HG03095 (cell line): Measurements from ENCODE around the gene PAK4.

ENCODE experiments used
- ATAC-seq: cut with Tn5 transposase; IDR thresholded peaks from one replicate; pipeline ENCODE4 v1.9.1; 2021; ENCODE audit warnings: moderate library complexity; ENCODE audit not compliant: unreplicated experiment

Gene PAK4

GRCh38 chr19:39177736-39178135, 52.1 kb downstream of the PAK4 start:
- ATAC-seq: no peak

GRCh38 chr19:39178296-39179006, 52.9 kb downstream of the PAK4 start:
- ATAC-seq: no peak

- ATAC-seq: no peak
Measured at GRCh38 chr19:39179754-39180153, 54.2 kb downstream of the PAK4 start.

GRCh38 chr19:39180749-39181148, 55.2 kb downstream of the PAK4 start:
- no peak for ATAC-seq

- no peak for ATAC-seq
Measured at GRCh38 chr19:39181500-39182173, 56.1 kb downstream of the PAK4 start.

- no peak for ATAC-seq
Measured at GRCh38 chr19:39182174-39182505, 56.6 kb downstream of the PAK4 start.

- ATAC-seq: no peak
Measured at GRCh38 chr19:39183104-39183503, 57.5 kb downstream of the PAK4 start.

- ATAC-seq: no peak
Measured at GRCh38 chr19:39186391-39186790, 60.8 kb downstream of the PAK4 start.

GRCh38 chr19:39187552-39187943, 62.0 kb downstream of the PAK4 start:
- no peak for ATAC-seq

GRCh38 chr19:39188960-39189359, 63.4 kb downstream of the PAK4 start:
- no peak for ATAC-seq

- ATAC-seq: no peak
Measured at GRCh38 chr19:39190768-39191167, 65.2 kb downstream of the PAK4 start.

GRCh38 chr19:39192846-39193245, 67.3 kb downstream of the PAK4 start:
- ATAC-seq: no peak

GRCh38 chr19:39193803-39194202, 68.2 kb downstream of the PAK4 start:
- ATAC-seq: no peak

GRCh38 chr19:39194832-39195542, 69.4 kb downstream of the PAK4 start:
- no peak for ATAC-seq

GRCh38 chr19:39195755-39196154, 70.2 kb downstream of the PAK4 start:
- ATAC-seq: no peak

GRCh38 chr19:39196320-39196719, 70.7 kb downstream of the PAK4 start:
- ATAC-seq: no peak

GRCh38 chr19:39196860-39197562, 71.4 kb downstream of the PAK4 start, which contains the start of gene NCCRP1:
Gene NCCRP1 (plus strand): TSS chr19:39196964. CDS start chr19:39196983, 19 bp downstream.
- no peak for ATAC-seq

GRCh38 chr19:39197808-39198207, 72.2 kb downstream of the PAK4 start:
- ATAC-seq: no peak

GRCh38 chr19:39199025-39199424, 73.4 kb downstream of the PAK4 start:
- no peak for ATAC-seq

GRCh38 chr19:39200066-39200802, 74.6 kb downstream of the PAK4 start:
- no peak for ATAC-seq

- ATAC-seq: no peak
Measured at GRCh38 chr19:39200803-39201115, 75.2 kb downstream of the PAK4 start.
